Erythroblast (primary cell): ENCODE data around the gene DNMT3L.
"Not testable (repeated sequence)": the region's sequence is repeated elsewhere in the genome, so short reads cannot be mapped to it uniquely, and the experiment has no call there.

Experiments
- GATA1 ChIP-seq: IDR thresholded peaks from 2 replicates; pipeline ENCODE4 v1.6.1; 2011; ENCODE audit warnings: low read depth, mild to moderate bottlenecking, control low read depth, low read length, moderate library complexity
- POLR2A ChIP-seq: IDR thresholded peaks from 2 replicates; pipeline ENCODE4 v1.6.1; 2011; ENCODE audit warnings: mild to moderate bottlenecking, low read length

GRCh38 chr21:44302573-44303401 lies 41.1 kb upstream of the DNMT3L start:
- not testable (repeated sequence) for TF ChIP-seq POLR2A, GATA1
